Esophagus squamous epithelium (tissue), 4 donors: ENCODE measurements around the gene LIN28B.

Experiments used
- CTCF ChIP-seq, 6 experiments: fragments of 450-650 bp in 4 of 6; fragments of 200-600 bp in 2 of 6; sonication (generic) in 2 of 6; IDR thresholded peaks; one replicate each; pipeline ENCODE4 v1.5.1; 2016 to 2019; ENCODE audit warnings: antibody characterized with exemption in 6 of 6, mild to moderate bottlenecking in 4 of 6, moderate library complexity in 4 of 6
- POLR2A ChIP-seq, 4 donors: fragments of 450-650 bp; IDR thresholded peaks; one replicate each; pipeline ENCODE4 v1.6.1; 2017; ENCODE audit warnings: antibody characterized with exemption in 4 of 4, mild to moderate bottlenecking in 4 of 4, moderate library complexity in 3 of 4

DNA sequence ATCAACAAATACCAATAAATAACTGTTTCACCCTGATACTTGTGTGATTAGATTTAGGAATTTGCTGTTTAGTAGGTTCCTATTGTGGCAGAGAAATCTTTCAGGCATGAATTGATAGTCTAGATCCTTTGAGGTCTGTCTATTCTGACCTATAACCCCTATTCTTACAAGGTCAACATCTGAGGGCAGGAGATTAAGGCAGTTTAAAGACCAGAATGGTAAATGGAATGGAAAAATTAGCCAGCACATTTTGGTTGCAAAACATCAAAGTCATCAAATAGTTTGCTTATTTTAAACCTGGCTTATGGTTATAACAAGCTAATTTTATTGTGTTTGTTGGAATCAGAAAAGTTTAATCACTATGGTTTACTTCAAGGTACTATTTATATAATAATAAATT lies 78.4 kb downstream of the LIN28B start:
- TF ChIP-seq CTCF (IDR thresholded peaks at IDR 0.05) (no peak), POLR2A (IDR thresholded peaks at IDR 0.05) (no peak)
